GM23338 (cell line): ENCODE data around the gene NFIA. TPM values are rescaled to one million over a fixed set of nuclear protein-coding genes. Genes with fewer than 3 reads are reported as not detected.

Source experiments
- ATAC-seq: fragments of 200-7000 bp; cut with Tn5 transposase; 3 replicates; pipeline ENCODE4 v1.9.1; 2020
- DNase-seq: peaks from one replicate; pipeline ENCODE4 v3.0.0-alpha.2; 2015; ENCODE audit warnings: low spot score
- H2AFZ ChIP-seq: fragments of 200-600 bp; sonication (generic); 2 replicates; pipeline ENCODE4 v1.8.0; 2016; ENCODE audit warnings: antibody characterized with exemption, mild to moderate bottlenecking, moderate library complexity
- H3F3A ChIP-seq: fragments of 200-600 bp; sonication (generic); replicated peaks from 2 replicates; pipeline ENCODE4 v1.8.0; 2017; ENCODE audit warnings: antibody characterized with exemption, mixed run types, low read depth
- H3K27ac ChIP-seq: fragments of 200-600 bp; sonication (generic); 2 replicates; pipeline ENCODE4 v1.6.1; 2016; ENCODE audit warnings: low read depth
- H3K27me3 ChIP-seq: fragments of 200-600 bp; sonication (generic); 2 replicates; pipeline ENCODE4 v1.8.0; 2016; ENCODE audit warnings: mild to moderate bottlenecking, mixed run types, moderate library complexity; ENCODE audit not compliant: insufficient read depth
- H3K36me3 ChIP-seq: fragments of 200-600 bp; sonication (generic); 2 replicates; pipeline ENCODE4 v1.8.0; 2016; ENCODE audit warnings: mild to moderate bottlenecking; ENCODE audit not compliant: insufficient read depth
- H3K4me1 ChIP-seq: fragments of 200-600 bp; sonication (generic); 2 replicates; pipeline ENCODE4 v1.8.0; 2016; ENCODE audit warnings: mild to moderate bottlenecking, moderate library complexity; ENCODE audit not compliant: insufficient read depth
- H3K4me2 ChIP-seq: fragments of 200-600 bp; sonication (generic); 2 replicates; pipeline ENCODE4 v1.7.1; 2017; ENCODE audit warnings: mixed run types
- H3K4me3 ChIP-seq: fragments of 200-600 bp; sonication (generic); 2 replicates; pipeline ENCODE4 v1.6.1; 2016; ENCODE audit warnings: mixed run types
- H3K79me2 ChIP-seq: fragments of 200-600 bp; sonication (generic); replicated peaks from 2 replicates; pipeline ENCODE4 v1.8.0; 2017; ENCODE audit warnings: mild to moderate bottlenecking; ENCODE audit not compliant: insufficient read depth
- H3K9me2 ChIP-seq: fragments of 200-600 bp; sonication (generic); 2 replicates; pipeline ENCODE4 v1.8.0; 2017; ENCODE audit not compliant: insufficient read depth
- H4K20me1 ChIP-seq: fragments of 200-600 bp; sonication (generic); replicated peaks from 2 replicates; pipeline ENCODE4 v1.8.0; 2017; ENCODE audit warnings: mild to moderate bottlenecking; ENCODE audit not compliant: insufficient read depth
- H3K27ac Mint-ChIP-seq: 2 replicates; pipeline ENCODE4 v1.8.0; 2020; ENCODE audit warnings: inconsistent platforms, mild to moderate bottlenecking, moderate library complexity, mixed read lengths
- H3K27me3 Mint-ChIP-seq: 3 replicates; pipeline ENCODE4 v1.8.0; 2022; ENCODE audit warnings: low read depth, mild to moderate bottlenecking, moderate library complexity, mixed read lengths, inconsistent platforms; ENCODE audit not compliant: insufficient read depth, poor library complexity
- H3K36me3 Mint-ChIP-seq: 3 replicates; pipeline ENCODE4 v1.8.0; 2021; ENCODE audit warnings: low read depth, mild to moderate bottlenecking, inconsistent platforms, moderate library complexity, mixed read lengths
- H3K4me1 Mint-ChIP-seq: 3 replicates; pipeline ENCODE4 v1.8.0; 2020; ENCODE audit warnings: mild to moderate bottlenecking, inconsistent platforms, mixed read lengths
- H3K4me3 Mint-ChIP-seq: 3 replicates; pipeline ENCODE4 v1.8.0; 2021; ENCODE audit warnings: moderate library complexity, mild to moderate bottlenecking, inconsistent platforms, mixed read lengths
- H3K9me3 Mint-ChIP-seq: 3 replicates; pipeline ENCODE4 v1.8.0; 2020; ENCODE audit warnings: moderate library complexity, mild to moderate bottlenecking, inconsistent platforms, mixed read lengths
- CREB1 ChIP-seq: fragments of 250-450 bp; sonication (Bioruptor Pico); IDR thresholded peaks from 2 replicates; pipeline ENCODE4 v1.5.0; 2020; ENCODE audit warnings: low read depth, mild to moderate bottlenecking, moderate library complexity
- ETS1 ChIP-seq: IDR thresholded peaks from 2 replicates; pipeline ENCODE4 v1.6.1; 2016; ENCODE audit warnings: antibody characterized with exemption
- EZH2 ChIP-seq: fragments of 200-600 bp; sonication (generic); IDR thresholded peaks from one replicate; pipeline ENCODE4 v1.8.0; 2017; ENCODE audit warnings: antibody characterized with exemption, mild to moderate bottlenecking, low read depth; ENCODE audit not compliant: unreplicated experiment
- EZH2phosphoT487 ChIP-seq: fragments of 200-600 bp; sonication (generic); IDR thresholded peaks from one replicate; pipeline ENCODE4 v1.8.1; 2018; ENCODE audit warnings: antibody characterized with exemption; ENCODE audit not compliant: unreplicated experiment
- JUNB ChIP-seq: IDR thresholded peaks from one replicate; pipeline ENCODE4 v1.6.1; 2016; ENCODE audit warnings: antibody characterized with exemption; ENCODE audit not compliant: unreplicated experiment
- NANOG ChIP-seq: IDR thresholded peaks from 2 replicates; pipeline ENCODE4 v1.6.1; 2016; ENCODE audit warnings: antibody characterized with exemption, borderline replicate concordance
- POLR2AphosphoS5 ChIP-seq: IDR thresholded peaks from 2 replicates; pipeline ENCODE4 v1.6.1; 2016; ENCODE audit warnings: antibody characterized with exemption, low read depth
- REST ChIP-seq: IDR thresholded peaks from one replicate; pipeline ENCODE4 v1.6.1; 2018; ENCODE audit warnings: antibody characterized with exemption; ENCODE audit not compliant: unreplicated experiment
- STAT1 ChIP-seq: IDR thresholded peaks from one replicate; pipeline ENCODE4 v1.6.1; 2016; ENCODE audit warnings: antibody characterized with exemption; ENCODE audit not compliant: unreplicated experiment
- ZNF114 ChIP-seq: fragments of 250-450 bp; sonication (Bioruptor Pico); IDR thresholded peaks from 2 replicates; pipeline ENCODE4 v1.5.0; 2020; ENCODE audit warnings: mild to moderate bottlenecking, moderate library complexity
- ZNF331 ChIP-seq: fragments of 250-450 bp; sonication (Bioruptor Pico); IDR thresholded peaks from 2 replicates; pipeline ENCODE4 v1.5.0; 2020; ENCODE audit warnings: low read depth, mild to moderate bottlenecking, moderate library complexity
- ZNF462 ChIP-seq: fragments of 250-450 bp; sonication (Bioruptor Pico); IDR thresholded peaks from 2 replicates; pipeline ENCODE4 v1.5.0; 2020; ENCODE audit warnings: mild to moderate bottlenecking, moderate library complexity
- polyA plus RNA-seq: library from polyadenylated mRNA; unstranded; fragments of >200 nt; fragmentation: Nextera tagmentation; extraction: Ambion mirVana; gene quantifications from 2 replicates; pipeline ENCODE4 v1.2.1, GENCODE V29; 2016
- total RNA-seq: library from RNA; depleted of rRNA; stranded (reverse); fragments of >200 nt; shearing (Covaris generic); gene quantifications from 2 replicates; pipeline ENCODE4 v1.2.3, GENCODE V29; 2014
- TF ChIP-seq, protein P1 (sequence below), 2 experiments: fragments of 200-600 bp in 1 of 2; sonication (generic) in 1 of 2; conservative IDR thresholded peaks; 2 replicates each; pipeline versions ENCODE4 v1.5.1 to v1.6.1; 2016 to 2017; ENCODE audit warnings: antibody characterized with exemption in 2 of 2, low read depth in 2 of 2, mild to moderate bottlenecking in 2 of 2, moderate library complexity in 1 of 2

Gene NFIA
- total and polyA plus RNA-seq, 2 experiments from 2014 or later, result 0.97 to 2.3 TPM

DNA sequence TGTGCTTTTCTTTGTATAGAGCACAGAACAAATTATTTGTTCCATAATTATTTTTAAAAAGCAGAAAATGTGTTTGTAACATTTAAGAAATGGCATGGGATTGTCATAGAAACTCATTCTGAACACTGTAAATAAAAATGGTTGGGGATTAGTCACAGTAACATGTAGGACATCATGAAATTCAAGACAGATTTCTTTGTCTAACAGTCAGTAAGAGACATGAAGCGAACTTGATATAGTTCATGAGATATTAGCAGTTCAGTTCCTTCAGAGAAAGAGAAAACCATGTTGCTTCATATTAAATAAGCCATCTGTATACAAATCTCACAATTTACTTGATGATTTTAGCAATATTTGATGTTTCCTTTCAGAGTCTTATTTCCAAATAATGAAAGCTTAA, 19.7 kb downstream of the NFIA start:
- TF ChIP-seq POLR2AphosphoS5, result no peak
- no peak for TF ChIP-seq JUNB
- no peak for TF ChIP-seq EZH2
- TF ChIP-seq NANOG, result no peak
- TF ChIP-seq CREB1 (CRISPR knock-in tag), result no peak
- no peak for TF ChIP-seq ZNF331
- TF ChIP-seq, protein P1, sequence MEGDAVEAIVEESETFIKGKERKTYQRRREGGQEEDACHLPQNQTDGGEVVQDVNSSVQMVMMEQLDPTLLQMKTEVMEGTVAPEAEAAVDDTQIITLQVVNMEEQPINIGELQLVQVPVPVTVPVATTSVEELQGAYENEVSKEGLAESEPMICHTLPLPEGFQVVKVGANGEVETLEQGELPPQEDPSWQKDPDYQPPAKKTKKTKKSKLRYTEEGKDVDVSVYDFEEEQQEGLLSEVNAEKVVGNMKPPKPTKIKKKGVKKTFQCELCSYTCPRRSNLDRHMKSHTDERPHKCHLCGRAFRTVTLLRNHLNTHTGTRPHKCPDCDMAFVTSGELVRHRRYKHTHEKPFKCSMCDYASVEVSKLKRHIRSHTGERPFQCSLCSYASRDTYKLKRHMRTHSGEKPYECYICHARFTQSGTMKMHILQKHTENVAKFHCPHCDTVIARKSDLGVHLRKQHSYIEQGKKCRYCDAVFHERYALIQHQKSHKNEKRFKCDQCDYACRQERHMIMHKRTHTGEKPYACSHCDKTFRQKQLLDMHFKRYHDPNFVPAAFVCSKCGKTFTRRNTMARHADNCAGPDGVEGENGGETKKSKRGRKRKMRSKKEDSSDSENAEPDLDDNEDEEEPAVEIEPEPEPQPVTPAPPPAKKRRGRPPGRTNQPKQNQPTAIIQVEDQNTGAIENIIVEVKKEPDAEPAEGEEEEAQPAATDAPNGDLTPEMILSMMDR (conservative IDR thresholded peaks at IDR 0.05; ENCODE audit: low read depth in 2 of 2), result no peak
- TF ChIP-seq STAT1, result no peak
- no peak for TF ChIP-seq EZH2phosphoT487
- no peak for TF ChIP-seq ETS1
- no peak for TF ChIP-seq ZNF462 (CRISPR knock-in tag)
- no peak for TF ChIP-seq REST
- TF ChIP-seq ZNF114 (CRISPR knock-in tag), result no peak
- Histone ChIP-seq H3K36me3 (no peaks in the 10 kb centered on the region), H3K4me1 (no peaks in the 10 kb centered on the region), H4K20me1 (no peaks in the 10 kb centered on the region), H3K9me2 (no peaks in the 10 kb centered on the region), H3K4me3 (no peak overlapping the region), H3K79me2 (no peaks in the 10 kb centered on the region), H3K27me3 (no peaks in the 10 kb centered on the region), H3F3A (no peaks in the 10 kb centered on the region), H3K4me2 (no peak overlapping the region), H2AFZ (no peak overlapping the region), H3K27ac (no peak overlapping the region)
- H3K36me3 Mint-ChIP-seq, result no peaks in the 10 kb centered on the region
- H3K9me3 Mint-ChIP-seq, result no peaks in the 10 kb centered on the region
- no peak overlapping the region for H3K4me3 Mint-ChIP-seq
- H3K27ac Mint-ChIP-seq, result no peak overlapping the region
- no peak for ATAC-seq
- no peaks in the 10 kb centered on the region for H3K4me1 Mint-ChIP-seq
- H3K27me3 Mint-ChIP-seq, result no peaks in the 10 kb centered on the region
- DNase-seq, result no peak
